ENCODE data around the gene PEX13. TPM values are rescaled to one million over a fixed set of nuclear protein-coding genes. Genes with fewer than 3 reads are reported as not detected.

Gene PEX13
- total and polyA plus RNA-seq, 2 donors (not counting 3 experiments of a cell fraction or from before 2014, with no cell fraction given): 18.0 to 21.0 TPM

- Histone ChIP-seq H3K9ac (replicated peaks; ENCODE audit: extremely low read depth, insufficient read depth, low read length) (no peak overlapping the region), H3K27ac (ENCODE audit: insufficient read depth, low read depth, low read length) (no peak overlapping the region), H3K9me3 (replicated peaks; ENCODE audit: control insufficient read depth, insufficient read depth, low read length) (no peaks in the 10 kb centered on the region), H3K9me1 (replicated peaks; ENCODE audit: control insufficient read depth, extremely low read depth, insufficient read depth, low read length) (no peaks in the 10 kb centered on the region), H3K36me3 (ENCODE audit: control insufficient read depth in 2 of 2, extremely low read depth in 1 of 2, insufficient read depth in 2 of 2, low read length in 2 of 2) (no peaks in the 10 kb centered on the region), H4K20me1 (replicated peaks; ENCODE audit: control insufficient read depth, extremely low read depth, insufficient read depth, low read length) (no peaks in the 10 kb centered on the region), H3K79me2 (ENCODE audit: control insufficient read depth, insufficient read depth, low read length) (no peaks in the 10 kb centered on the region), H3K4me1 (ENCODE audit: control insufficient read depth, extremely low read depth, insufficient read depth, low read length) (no peaks in the 10 kb centered on the region), H3K27me3 (ENCODE audit: control insufficient read depth in 2 of 2, insufficient read depth in 2 of 2, low read length in 2 of 2) (no peaks in the 10 kb centered on the region), H3K4me2 (ENCODE audit: insufficient read depth, low read length) (no peak overlapping the region), H3K4me3 (replicated peaks in 1 of 3; ENCODE audit: insufficient read depth in 1 of 3, low read depth in 1 of 3, low read length in 3 of 3) (no peak overlapping the region), H2AFZ (ENCODE audit: low read depth, low read length) (no peak overlapping the region)
- dilution Hi-C loops (cut with MboI; ENCODE audit: extremely low pct_ligation_motif_present, low sequenced_read_pairs) (no loop called here), intact Hi-C loops (cut with micrococcal nuclease) (no loop called here)
- no TSS peak for BruUV-seq (replicated peaks)
- TF ChIP-seq GATA2 (IDR thresholded peaks at IDR 0.05; ENCODE audit: insufficient read depth, insufficient read length, low read depth, low read length) (no peak), JUN (IDR thresholded peaks at IDR 0.05; ENCODE audit: borderline replicate concordance, insufficient read depth, insufficient read length, low read depth) (no peak), FOS (IDR thresholded peaks at IDR 0.05; ENCODE audit: borderline replicate concordance, insufficient read depth, low read length) (no peak), POLR2A (IDR thresholded peaks at IDR 0.05; ENCODE audit: low read depth, low read length) (no peak), CTCF (IDR thresholded peaks at IDR 0.05; ENCODE audit: extremely low read depth in 1 of 2, insufficient read depth in 1 of 2, low read depth in 1 of 2, low read length in 2 of 2) (no peak), POLR2AphosphoS5 (IDR thresholded peaks at IDR 0.05; ENCODE audit: insufficient read depth, low read depth, low read length) (no peak), MAX (IDR thresholded peaks at IDR 0.05; ENCODE audit: insufficient read depth, insufficient read length) (no peak)
- ChIA-PET POLR2A (no interaction called here), CTCF (no interaction called here)
- no peak for DNase-seq (ENCODE audit: low read depth, low spot score)
- FAIRE-seq: no peak
These were observed 40.0 kb upstream of the PEX13 start for GRCh38 chr2:60977562-60977895.
